Chondrocyte (in vitro differentiated cells): ENCODE data around the gene CCDC86. TPM values are rescaled to one million over a fixed set of nuclear protein-coding genes. Genes with fewer than 3 reads are reported as not detected.

Experiments used
- DNase-seq: peaks from one replicate; pipeline ENCODE4 v3.0.0; 2021; ENCODE audit warnings: mixed read lengths, low spot score
- H3K27ac Mint-ChIP-seq: one replicate; pipeline ENCODE4 v1.8.0; 2021; ENCODE audit warnings: mild to moderate bottlenecking, moderate library complexity, mixed read lengths; ENCODE audit not compliant: unreplicated experiment
- H3K27me3 Mint-ChIP-seq: 2 replicates; pipeline ENCODE4 v1.8.0; 2021; ENCODE audit warnings: low read depth, mixed read lengths
- H3K36me3 Mint-ChIP-seq: 2 replicates; pipeline ENCODE4 v1.8.0; 2021; ENCODE audit warnings: low read depth, mixed read lengths
- H3K4me1 Mint-ChIP-seq: 2 replicates; pipeline ENCODE4 v1.8.0; 2021; ENCODE audit warnings: low read depth, mild to moderate bottlenecking, mixed read lengths
- H3K4me3 Mint-ChIP-seq: one replicate; pipeline ENCODE4 v1.8.0; 2021; ENCODE audit warnings: mild to moderate bottlenecking, moderate library complexity, mixed read lengths; ENCODE audit not compliant: unreplicated experiment
- H3K9me3 Mint-ChIP-seq: 2 replicates; pipeline ENCODE4 v1.8.0; 2021; ENCODE audit warnings: low read depth, mixed read lengths
- CTCF ChIP-seq: fragments of 200-600 bp; sonication (generic); IDR thresholded peaks from 2 replicates; pipeline ENCODE4 v1.5.0; 2021; ENCODE audit warnings: antibody characterized with exemption, mild to moderate bottlenecking, moderate library complexity
- total RNA-seq: library from RNA; stranded (reverse); gene quantifications from 3 replicates; pipeline ENCODE4 v1.2.1, GENCODE V29; 2021

Gene CCDC86
- total RNA-seq, 1 donor from 2014 or later: 18.6 TPM

- no peak for TF ChIP-seq CTCF
- H3K36me3 Mint-ChIP-seq: no peaks in the 10 kb centered on the region
- DNase-seq: peak; percentile 80
- H3K4me1 Mint-ChIP-seq: peaks cover 25% of the 10 kb centered on the region
- H3K27me3 Mint-ChIP-seq: peaks cover under 1% of the 10 kb centered on the region
- H3K9me3 Mint-ChIP-seq: no peaks in the 10 kb centered on the region
- H3K27ac Mint-ChIP-seq: no peak overlapping the region
- H3K4me3 Mint-ChIP-seq: no peak overlapping the region
Observed at GRCh38 chr11:60874421-60875365, 32.8 kb downstream of the CCDC86 start.

- H3K9me3 Mint-ChIP-seq: no peaks in the 10 kb centered on the region
- peak; percentile 64 for DNase-seq
- no peak overlapping the region for H3K27ac Mint-ChIP-seq
- H3K36me3 Mint-ChIP-seq: peaks cover 2% of the 10 kb centered on the region
- H3K27me3 Mint-ChIP-seq: no peaks in the 10 kb centered on the region
- peaks cover 25% of the 10 kb centered on the region for H3K4me1 Mint-ChIP-seq
- no peak for TF ChIP-seq CTCF
- H3K4me3 Mint-ChIP-seq: no peak overlapping the region
Observed at GRCh38 chr11:60875366-60876167, 33.7 kb downstream of the CCDC86 start.

GRCh38 chr11:60876168-60876485, 34.2 kb downstream of the CCDC86 start:
- Mint-ChIP-seq H3K9me3 (no peaks in the 10 kb centered on the region), H3K36me3 (peaks cover 4% of the 10 kb centered on the region), H3K4me1 (peaks cover 21% of the 10 kb centered on the region), H3K4me3 (no peak overlapping the region), H3K27me3 (no peaks in the 10 kb centered on the region), H3K27ac (no peak overlapping the region)
- no peak for TF ChIP-seq CTCF
- no peak for DNase-seq

DNA sequence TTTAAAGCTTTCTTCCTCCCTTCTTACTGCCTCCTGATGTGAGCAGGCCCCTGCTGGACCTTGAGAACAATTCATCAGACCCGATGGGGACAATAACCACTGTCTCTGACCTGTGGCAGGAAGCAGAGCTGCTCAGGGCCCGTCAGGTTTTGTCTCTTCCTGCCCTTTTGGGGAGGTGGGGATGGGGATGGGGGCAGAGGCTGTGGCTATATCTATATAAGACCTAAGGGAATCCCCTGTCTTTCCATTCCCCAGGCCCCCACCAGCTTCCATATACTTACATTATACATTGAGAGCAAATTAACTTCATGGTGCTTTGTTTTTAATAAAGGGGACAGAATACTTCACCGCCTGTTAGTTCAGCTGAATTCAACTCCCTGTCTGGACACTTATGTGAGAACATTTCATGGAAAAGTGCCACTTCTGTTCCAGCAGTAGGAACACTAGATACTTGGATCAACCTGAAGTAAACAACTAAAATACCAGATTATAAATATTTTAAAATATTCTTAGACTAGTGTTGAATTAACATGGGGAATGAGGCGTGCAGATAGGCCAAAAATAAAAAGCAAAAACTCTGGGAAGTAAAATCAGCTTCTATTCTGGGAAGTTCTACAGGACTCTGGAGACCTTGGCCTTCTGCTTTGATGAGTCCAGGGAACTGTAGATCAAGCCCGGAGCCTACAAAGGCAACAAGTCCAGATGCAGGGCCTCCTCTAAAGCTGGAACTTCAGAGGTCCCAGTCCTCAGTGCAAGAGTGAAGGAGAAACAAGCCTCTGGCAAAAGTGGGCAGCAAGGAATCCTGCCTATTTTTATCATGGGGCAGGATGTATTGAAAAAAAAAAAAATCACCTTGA, 36.6 kb downstream of the CCDC86 start:
- Mint-ChIP-seq H3K4me1 (peaks cover 1% of the 10 kb centered on the region), H3K36me3 (peaks cover 18% of the 10 kb centered on the region), H3K27me3 (no peaks in the 10 kb centered on the region), H3K4me3 (no peak overlapping the region), H3K9me3 (no peaks in the 10 kb centered on the region), H3K27ac (no peak overlapping the region)
- no peak for TF ChIP-seq CTCF
- peak; percentile 32 for DNase-seq
